COLO829 (cell line): Measurements from ENCODE around the gene ESR1.

Source experiments
- DNase-seq: peaks from one replicate; pipeline ENCODE4 v3.0.0; 2012; ENCODE audit warnings: low spot score

The ESR1 gene

DNA sequence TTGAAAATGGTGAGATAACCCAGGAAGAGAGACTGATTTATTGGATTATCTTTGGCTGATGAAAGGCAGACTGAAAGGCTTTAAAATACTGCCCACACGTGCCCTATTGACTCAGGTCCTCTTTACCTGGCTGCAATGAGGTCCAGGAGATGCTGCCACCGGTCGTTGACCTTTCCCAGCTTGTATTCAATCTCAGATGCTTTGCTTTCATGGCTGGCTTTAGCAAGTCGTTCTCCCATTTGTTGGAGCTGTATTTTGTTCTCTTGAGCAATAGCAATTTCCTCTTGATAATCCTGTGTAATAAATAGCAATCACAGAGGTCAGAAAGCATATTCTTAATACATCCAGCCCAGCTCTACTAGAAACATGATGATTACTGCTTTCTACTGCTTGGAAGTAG lies 368.8 kb downstream of the ESR1 start:
- DNase-seq = no peak
